GM21528 (cell line): Measurements from ENCODE around the gene BDNF.
"Not testable (repeated sequence)": the region's sequence is repeated elsewhere in the genome, so short reads cannot be mapped to it uniquely, and the experiment has no call there.

Experiments
- ATAC-seq: cut with Tn5 transposase; IDR thresholded peaks from one replicate; pipeline ENCODE4 v1.9.1; 2021; ENCODE audit warnings: mild to moderate bottlenecking, moderate library complexity; ENCODE audit not compliant: unreplicated experiment, low FRiP score

Gene BDNF

DNA sequence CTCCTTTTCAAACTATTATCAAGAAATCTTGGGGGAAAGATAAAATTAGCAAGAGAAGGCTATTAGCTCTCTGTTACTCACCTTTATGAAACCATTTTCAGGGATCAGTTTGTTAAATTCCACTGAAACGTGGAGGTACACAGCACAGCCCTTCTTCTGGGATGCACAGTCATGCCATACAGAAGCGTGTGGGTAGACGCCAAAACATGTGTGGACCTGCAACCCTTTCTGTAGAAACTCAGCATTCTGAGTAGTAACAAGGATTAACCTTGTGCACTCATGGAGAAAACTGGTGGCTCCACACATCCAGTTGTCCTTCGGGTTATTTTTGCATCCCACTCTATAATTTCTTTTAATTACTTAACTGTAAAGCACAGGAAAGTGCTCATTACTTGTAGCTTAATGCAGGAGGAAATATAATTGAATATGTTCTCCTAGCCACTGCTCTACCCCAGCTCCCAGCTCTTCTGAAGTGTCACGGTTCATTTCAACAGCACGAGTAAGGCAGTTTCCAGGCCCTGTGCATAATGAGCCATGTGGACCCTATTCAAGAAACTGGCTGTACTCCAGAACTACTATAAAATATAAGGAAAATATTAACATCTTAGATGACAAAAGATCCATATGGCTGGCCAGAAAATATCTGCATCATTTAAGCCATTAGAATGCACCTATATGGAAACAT is 26.1 kb downstream of the BDNF start:
- no peak for ATAC-seq

DNA sequence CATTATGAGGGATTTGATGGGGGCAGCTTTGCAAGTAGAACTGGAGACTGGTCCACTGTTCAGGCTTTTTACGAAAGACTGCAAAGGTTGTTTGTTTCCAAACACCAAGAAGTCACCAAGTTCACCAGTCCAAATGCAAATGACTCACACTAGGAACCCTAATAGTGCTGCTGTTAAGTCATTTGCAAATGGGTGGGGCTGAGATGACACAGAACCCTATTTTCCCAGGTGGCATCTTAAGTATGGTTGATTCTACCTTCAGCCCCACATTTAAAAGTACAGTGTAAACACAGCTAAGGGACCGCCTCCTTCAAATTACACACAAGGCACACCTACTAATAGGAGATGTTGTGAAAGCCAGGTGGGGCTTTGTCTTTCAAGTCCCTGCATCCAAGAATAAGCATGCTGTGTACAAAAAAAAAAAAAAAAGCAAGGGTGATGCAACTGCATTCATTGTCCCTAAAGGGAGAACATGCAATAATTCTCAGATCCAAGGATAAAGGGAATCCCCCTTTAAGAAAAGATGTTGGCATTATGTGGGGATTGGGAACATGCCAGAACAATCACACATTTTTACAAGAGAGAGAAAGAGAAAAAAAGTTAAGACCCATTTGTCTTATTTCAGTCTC is 27.3 kb downstream of the BDNF start:
- no peak for ATAC-seq

DNA sequence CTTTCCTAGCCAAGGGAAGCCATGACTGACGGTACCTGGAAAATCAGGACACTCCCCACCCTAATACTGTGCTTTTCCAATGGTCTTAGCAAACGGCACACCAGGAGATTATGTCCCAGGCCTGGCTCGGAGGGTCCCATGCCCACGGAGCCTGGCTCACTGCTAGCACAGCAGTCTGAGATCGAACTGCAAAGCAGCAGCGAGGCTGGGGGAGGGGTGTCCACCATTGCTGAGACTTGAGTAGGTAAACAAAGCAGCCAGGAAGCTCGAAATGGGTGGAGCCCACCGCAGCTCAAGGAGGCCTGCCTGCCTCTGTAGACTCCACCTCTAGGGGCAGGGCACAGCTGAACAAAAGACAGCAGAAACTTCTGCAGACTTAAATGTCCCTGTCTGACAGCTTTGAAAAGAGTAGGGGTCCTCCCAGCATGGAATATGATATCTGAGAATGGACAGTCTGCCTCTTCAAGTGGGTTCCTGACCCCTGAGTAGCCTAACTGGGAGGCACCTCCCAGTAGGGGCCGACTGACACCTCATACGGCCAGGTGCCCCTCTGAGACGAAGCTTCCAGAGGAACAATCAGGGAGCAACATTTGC is 34.6 kb downstream of the BDNF start:
- ATAC-seq, result not testable (repeated sequence)

DNA sequence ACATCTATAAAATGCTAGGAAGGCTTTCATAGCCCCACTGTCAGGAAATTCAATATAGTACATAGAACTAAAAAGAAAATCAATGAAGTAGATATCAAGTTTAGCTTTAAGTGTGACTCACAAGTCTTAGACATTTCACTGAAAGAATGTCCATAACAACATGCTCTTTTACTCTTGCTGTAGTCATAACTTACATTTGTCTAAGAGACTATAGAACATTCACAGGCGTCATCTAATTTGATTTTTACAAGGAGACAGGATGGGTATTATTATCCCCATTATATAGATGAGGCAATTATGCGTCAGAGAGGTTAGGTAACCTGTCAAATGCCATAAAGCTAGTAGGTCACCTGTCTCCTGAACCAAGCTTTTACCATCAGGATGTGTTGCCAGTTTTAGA is 36.9 kb downstream of the BDNF start:
- no peak for ATAC-seq

DNA sequence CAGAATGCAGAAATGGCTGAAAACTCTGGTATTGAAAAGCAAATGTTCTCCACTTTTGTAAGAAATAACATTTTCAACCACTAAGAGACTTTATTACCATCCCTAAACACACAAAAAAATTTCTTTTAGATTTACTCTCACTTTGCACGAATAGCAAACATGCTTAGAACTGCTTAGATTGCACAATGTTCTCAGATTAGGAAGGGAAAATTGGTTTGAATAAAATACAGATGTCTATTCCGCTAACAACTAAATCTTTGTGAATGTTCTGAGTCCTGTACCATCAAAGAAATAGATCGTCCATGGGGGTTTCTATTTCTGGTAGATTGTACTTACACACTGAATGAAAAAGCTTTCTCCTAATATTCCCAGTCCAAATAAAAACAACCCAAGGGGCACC is 40.1 kb downstream of the BDNF start:
- no peak for ATAC-seq

DNA sequence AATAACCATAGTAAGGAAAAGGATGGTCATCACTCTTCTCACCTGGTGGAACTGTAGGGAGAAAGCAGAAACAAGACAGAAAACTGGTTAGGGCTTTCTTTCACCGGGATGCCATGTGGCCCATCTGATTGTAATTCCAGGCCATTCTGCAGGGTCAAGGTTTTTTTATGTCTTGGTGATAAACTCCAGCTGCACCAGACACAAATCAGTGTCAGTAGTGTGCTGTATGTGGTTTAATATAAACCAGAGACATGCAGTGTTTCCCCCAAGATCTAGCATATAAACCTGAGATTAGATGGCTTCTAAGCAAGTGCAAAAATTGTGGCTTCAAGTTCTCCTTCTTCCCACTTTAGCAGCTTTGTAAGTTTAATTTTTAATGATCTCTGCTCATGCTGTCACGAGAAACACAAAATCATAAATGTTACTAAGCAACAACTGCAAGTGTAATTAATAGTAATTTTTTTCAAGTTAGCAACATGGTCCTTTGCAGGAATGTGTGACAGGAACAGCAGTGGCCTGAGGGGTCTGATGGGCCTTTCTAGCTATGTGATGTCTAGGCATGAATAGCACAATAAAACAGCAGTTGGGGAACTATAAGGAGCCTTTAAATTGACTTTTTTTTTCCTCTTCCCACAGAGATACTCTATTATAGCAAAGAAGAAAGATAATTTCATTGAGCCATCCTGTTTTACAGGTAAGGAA is 41.6 kb downstream of the BDNF start:
- no peak for ATAC-seq

DNA sequence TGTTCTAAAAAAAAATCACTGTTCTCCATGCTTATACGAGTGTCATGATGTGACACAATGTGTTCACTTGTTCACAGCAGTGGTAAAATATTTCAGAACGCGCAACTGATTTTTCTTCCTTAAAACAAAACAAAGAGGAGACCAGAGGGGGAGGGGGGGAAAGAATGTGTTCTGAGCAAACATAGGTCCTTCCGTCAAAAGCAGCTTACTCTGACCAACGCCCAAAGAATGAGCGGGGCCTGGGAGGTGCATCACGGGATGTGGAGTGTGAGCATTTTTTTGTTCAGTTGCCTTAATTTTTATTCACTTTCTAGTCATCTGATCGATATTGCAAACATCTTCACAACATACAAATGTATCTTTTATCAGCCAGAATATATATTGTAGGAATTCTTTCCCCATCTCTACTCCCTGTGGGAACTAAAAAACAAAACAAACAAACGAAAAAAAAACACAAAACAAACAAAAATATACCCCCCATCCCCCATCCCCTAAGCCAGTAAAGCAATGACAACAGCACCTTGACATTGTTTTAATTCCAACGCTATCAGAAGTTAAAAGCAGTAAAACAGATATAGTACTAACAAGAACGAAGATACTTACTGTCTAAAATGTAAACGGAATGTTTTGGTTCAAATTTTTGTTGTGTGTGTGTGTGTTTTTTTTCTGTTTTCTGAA is 43.3 kb downstream of the BDNF start:
- ATAC-seq, result no peak

DNA sequence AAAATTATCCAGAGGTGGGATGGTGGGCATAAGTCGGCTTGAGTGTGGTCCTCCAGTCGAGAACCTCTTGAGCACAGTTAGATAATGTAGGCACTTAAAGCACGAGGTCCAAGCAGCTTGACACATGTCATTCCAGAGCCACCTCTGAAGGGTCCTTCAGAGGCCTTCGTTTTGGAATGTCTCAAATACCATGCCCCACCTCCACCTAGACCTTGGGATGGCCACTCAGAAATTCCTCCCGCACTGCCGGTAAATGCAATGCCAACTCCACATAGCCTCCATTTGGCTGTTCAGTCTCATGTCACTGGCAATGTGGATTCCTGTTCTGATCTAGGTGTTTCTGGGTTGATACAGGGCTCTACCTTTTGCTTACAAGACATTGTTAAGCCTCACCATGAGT is 43.9 kb downstream of the BDNF start:
- no peak for ATAC-seq

DNA sequence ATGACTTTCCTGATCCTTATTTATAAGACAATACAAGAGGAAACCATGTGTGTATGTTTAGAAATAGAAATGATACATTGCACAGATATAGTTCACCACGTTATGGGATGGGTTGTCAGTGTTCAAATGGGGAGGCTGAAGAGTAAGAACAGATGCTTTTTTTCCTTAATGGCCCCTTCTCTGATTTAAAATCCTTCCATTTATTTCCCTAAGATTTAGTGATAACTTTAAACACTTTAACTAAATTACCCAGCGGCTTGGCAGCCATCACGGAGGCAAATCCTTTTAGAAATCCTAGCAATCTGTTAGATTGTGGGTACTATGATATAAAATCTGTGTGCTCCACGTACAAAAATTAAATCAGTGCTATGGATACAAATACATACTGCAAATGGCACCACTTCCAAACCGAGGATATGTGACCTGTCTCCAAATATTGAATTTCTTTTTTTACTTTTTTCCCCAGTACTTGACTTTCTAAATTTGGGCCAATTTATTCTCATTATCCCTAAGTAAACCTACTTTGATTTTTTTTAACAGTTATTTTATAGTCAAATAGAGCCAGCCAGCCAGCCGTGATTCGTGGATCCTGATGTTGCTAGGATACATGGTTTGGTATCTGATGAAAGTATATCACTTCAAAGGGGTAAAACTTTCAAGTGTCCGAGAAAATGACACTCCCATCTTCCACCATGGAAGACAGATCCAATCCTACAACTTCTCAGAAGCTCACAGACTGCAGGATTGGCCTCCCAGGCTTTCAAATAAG is 46.1 kb downstream of the BDNF start:
- no peak for ATAC-seq

DNA sequence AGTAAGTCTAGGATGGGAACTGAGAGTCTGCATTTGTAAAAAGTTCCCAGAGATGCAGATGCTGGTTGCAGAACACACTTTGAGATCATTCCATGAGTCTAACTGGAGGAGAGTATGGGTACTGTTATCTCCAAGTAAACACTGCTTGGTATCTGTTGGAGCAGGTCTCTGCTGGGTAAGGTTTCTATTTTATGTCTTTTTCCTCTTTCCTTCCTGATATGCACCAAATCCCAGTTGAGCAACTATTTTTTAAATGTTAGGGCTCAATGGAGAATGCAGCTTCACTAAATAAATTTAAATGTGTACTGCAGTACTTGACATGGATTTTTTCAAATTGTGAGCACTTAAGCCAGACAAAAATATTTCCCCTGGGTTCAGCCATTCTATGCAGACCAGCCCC is 48.5 kb downstream of the BDNF start:
- ATAC-seq, result no peak

DNA sequence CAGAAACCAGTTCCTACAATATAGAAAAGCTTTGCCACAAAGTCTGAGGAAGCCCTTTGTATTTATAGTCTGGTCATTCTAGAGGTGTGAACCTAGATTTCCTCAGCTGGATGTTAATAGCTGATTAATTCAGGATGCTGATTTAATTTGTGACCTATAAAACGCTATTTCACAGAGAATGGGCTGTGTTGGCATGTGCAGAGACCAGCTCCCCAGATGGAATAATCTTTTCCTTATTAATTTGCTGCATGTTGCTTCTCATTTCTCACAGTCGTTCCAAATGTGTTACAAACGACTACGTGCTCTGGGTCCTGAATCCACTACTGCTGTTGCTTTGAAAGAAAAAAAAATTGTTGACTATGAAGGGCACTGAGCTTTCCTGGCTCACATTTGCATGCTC is 49.3 kb downstream of the BDNF start:
- ATAC-seq, result no peak

DNA sequence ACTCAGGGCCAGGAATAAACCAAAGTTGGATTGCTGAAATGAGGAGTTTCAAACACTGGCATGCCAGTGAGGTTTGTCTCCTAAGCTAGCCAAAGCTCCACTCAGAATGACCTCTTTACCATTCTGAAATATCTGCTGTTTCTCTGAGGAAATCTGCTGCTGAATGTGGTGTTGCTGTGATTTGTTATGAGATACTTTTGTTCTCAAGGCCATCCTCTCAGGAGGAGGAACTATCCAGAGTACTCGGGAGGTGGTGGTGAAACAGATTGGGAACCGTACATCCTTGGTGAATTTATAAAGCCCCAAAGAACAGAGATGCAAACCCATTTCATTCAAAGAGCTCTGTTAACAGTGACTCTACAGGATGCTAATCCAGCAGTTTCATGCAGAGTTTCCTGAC is 50.5 kb downstream of the BDNF start:
- no peak for ATAC-seq

DNA sequence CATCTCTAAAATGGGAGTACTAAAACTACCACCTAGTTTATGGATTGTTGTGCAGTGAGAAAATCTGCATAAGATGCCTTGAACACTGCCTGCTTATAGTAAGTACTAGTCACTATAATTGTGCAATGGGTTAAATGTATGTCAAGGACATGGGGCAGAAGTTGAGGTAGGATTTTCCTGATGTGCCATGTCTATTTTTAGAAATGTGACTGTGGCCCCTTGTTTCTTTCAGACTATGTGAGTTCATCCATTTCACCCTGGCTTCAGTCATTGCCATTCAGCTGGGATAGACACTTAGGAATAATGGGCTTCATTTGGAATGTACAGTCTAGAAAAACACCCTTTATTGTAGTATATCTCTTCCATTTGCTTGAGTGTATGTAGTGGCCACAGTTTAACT is 51.4 kb downstream of the BDNF start:
- ATAC-seq, result no peak

DNA sequence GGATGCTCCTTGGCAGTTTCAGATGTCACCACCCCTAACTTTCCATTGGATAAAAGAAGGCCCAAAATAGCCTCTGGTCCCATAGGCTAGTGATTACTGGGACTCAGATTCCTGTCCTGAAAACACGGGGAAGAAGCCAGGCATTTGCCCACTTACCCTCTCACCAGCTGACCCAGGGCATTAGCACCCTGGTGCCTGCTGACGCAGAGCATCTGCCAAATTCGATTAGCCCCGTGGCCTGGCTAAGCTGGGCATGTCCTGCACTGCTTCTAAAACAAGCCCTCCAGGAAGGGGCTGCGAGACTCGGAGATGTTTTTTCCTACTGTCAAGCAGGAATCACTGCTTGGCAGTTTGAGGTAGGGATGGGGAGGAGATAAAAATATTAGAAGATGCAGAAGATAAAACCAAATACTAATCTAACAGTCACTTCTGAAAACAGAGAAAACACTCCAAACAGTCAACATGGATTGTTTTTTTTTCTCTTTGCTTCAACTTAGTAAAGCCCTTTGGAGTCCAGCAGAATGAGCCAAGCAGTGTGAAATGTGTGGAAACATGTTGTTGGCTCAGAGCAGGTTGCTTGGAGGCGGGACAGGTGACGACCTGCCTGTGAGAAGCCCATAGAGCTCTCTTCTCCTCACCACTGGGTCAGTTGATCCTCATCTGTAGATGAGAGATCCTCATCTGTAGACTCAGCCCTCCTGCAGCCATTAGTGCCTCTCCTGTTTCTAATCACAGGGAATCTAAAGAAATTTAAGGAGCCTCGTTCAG is 54.0 kb downstream of the BDNF start:
- ATAC-seq, result no peak

DNA sequence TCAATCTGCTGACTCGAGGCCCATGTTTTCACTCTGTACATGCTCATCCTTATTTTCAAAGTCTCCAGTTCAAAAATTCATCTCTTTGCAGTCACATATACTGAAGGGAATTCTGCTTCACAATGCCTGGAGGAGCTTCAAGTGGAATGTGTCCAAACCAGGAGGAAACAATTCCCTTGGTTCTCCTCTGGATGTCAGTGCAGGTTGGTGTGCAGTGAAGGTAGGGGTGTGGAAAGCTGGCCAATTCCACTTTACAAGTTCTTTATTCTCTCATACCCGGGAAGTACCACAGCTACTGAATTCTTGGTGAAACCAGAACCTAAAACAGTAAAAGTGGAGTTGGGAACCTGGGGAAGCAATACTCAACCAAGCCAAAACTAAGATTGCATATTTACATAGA is 57.3 kb downstream of the BDNF start:
- ATAC-seq, result no peak

DNA sequence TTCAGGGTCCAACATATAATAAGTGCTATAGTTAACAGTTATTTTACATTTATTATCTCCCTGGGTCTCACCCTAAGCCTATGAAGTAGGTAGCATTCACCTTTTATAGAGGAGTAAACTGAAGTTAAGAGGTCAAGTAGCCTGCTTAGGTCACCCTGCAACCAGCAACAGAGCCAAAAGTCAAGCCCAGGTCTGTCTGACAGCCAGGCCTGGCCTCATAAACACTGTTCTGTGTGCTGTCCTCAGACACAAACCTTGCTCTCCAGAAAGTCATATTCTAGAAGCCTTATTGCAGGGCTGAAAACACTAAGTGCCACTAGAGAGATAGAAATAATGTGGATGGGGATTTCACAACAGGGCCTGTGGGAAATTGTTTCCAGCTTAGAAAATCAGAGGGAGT is 59.3 kb downstream of the BDNF start:
- ATAC-seq, result no peak

DNA sequence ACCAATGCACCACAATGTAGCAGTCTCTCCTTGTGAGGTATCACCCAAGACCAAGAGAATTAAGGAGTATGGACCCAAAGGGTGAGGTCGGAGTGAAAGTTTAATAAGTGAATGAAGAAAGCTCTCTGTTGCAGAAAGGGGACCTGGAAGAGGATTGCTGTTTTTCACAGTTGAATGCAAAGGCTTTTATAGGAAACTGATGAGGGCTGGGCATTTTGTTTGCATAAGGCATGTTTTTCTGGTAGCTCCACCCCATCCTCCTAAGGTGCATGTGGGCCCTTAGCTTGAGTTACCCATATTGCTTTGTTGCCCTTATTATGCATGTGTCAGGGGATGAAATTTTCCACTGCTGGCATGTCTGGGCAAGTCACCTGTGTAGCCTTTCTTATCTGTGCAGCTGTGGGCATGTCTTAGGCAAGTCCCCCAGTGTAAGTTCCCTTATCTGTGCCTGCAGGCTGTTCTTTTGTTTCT is 64.7 kb downstream of the BDNF start:
- ATAC-seq, result no peak

DNA sequence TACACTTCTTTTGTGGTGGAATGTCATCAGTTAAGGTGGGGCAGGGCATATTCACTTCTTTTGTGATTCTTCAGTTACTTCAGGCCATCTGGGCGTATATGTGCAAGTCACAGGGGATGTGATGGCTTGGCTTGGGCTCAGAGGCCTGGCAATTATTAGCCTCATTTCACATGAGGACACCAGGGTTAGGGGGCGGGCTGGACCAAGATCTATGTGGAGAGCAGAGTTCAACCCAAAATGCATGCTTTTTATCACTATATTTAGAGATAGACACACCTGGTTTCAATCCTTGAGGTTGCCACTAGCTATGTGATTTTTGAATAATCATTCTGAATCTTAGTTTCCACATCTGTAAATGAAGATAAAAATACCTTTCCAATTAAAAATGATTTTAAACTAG is 65.5 kb downstream of the BDNF start:
- ATAC-seq, result not testable (repeated sequence)

DNA sequence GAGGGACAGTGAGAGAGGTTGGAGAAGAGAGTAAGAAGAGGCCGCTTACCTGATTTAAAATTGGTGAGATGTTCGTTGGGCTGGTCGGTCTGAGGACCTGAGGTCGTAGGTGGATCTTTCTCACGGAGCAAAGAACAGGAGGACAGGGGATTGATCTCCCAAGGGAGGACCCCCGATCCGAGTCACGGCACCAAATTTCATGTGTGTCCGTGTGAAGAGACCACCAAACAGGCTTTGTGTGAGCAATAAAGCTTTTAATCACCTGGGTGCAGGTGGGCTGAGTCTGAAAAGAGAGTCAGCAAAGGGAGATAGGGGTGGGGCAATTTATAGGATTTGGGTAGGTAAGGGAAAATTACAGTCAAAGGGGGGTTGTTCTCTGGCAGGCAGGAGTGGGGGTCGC is 66.0 kb downstream of the BDNF start:
- not testable (repeated sequence) for ATAC-seq
